SK-N-MC (cell line): ENCODE data around the gene PPP1R3E.

Experiments used
- EZH2 ChIP-seq: fragments of 200-600 bp; sonication (generic); IDR thresholded peaks from one replicate; pipeline ENCODE4 v1.6.1; 2017; ENCODE audit warnings: antibody characterized with exemption
- FOXP2 ChIP-seq: optimal IDR thresholded peaks from 2 replicates; pipeline ENCODE3; 2011; ENCODE audit warnings: mild to moderate bottlenecking, moderate library complexity; ENCODE audit not compliant: insufficient read depth; ENCODE audit errors: extremely low read length, control extremely low read depth
- POLR2AphosphoS5 ChIP-seq: IDR thresholded peaks from 2 replicates; pipeline ENCODE4 v1.6.1; 2012; ENCODE audit warnings: mild to moderate bottlenecking, low read depth, low read length, borderline replicate concordance

DNA sequence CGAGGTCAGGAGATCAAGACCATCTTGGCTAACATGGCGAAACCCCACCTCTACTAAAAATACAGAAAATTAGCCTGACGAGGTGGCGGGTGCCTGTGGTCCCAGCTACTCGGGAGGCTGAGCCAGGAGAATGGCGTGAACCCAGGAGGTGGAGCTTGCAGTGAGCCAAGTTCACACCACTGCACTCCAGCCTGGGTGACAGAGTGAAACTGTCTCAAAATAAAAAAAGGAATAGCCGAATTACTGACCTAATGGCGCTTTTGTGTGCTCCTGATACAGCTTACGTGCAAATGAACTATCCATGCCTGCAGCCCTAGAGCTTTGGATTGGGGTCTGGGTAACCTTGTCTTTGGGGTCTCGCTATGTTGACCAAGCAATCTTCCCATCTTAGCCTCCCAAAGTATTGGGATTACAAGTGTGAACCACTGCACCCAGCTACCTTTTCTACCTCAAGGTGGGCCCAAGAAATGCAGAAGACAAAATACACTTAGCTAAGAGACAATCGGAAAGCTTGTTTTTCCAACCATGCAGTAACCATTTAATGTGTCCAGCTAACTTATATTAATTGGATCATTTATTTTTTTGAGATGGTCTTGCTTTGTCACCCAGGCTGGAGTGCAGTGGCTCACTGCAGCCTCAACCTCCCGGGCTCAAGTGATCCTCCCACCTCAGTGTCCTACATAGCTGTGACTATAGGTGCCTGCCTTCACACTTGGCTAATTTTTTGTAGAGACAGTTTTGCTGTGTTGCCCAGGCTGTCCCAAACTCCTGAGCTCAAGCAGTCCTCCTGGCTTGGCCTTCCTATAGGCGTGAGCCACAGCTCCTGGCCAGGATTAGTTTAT, 24.1 kb upstream of the PPP1R3E start:
- TF ChIP-seq EZH2 (no peak), POLR2AphosphoS5 (peak; percentile 48; the same call in 1 of the 2 replicates), FOXP2 (no peak)
